Dermis blood vessel endothelial cell (primary cell): ENCODE results near the gene DOK7. TPM values are rescaled to one million over a fixed set of nuclear protein-coding genes. Genes with fewer than 3 reads are reported as not detected.

Source experiments
- DNase-seq: peaks from one replicate; pipeline ENCODE4 v3.0.0; 2010
- total RNA-seq: library from RNA; depleted of rRNA; stranded (reverse); fragments of >200 nt; gene quantifications from 2 replicates; pipeline ENCODE4 v1.2.3, GENCODE V29; 2014

DOK7 gene
- total RNA-seq, 1 donor from 2014 or later, result 0.17 TPM

GRCh38 chr4:3475713-3476260 lies 12.7 kb downstream of the DOK7 start:
- no peak for DNase-seq

- no peak for DNase-seq
Observed at GRCh38 chr4:3476341-3476747, 13.2 kb downstream of the DOK7 start.

- no peak for DNase-seq
Observed at GRCh38 chr4:3476936-3477749, 14.0 kb downstream of the DOK7 start.

- no peak for DNase-seq
Observed at GRCh38 chr4:3477750-3478430, 14.8 kb downstream of the DOK7 start.

- DNase-seq, result no peak
Observed at GRCh38 chr4:3478446-3479357, 15.6 kb downstream of the DOK7 start.

- DNase-seq, result no peak
Observed at GRCh38 chr4:3479358-3480101, 16.4 kb downstream of the DOK7 start.

GRCh38 chr4:3480528-3481112 lies 17.5 kb downstream of the DOK7 start:
- DNase-seq, result peak; percentile 82

- no peak for DNase-seq
Observed at GRCh38 chr4:3481113-3481531, 18.0 kb downstream of the DOK7 start.

GRCh38 chr4:3481783-3482393 lies 18.8 kb downstream of the DOK7 start:
- DNase-seq, result no peak

- no peak for DNase-seq
Observed at GRCh38 chr4:3482707-3483106, 19.6 kb downstream of the DOK7 start.

- DNase-seq, result no peak
Observed at GRCh38 chr4:3483471-3483921, 20.4 kb downstream of the DOK7 start.

- DNase-seq, result no peak
Observed at GRCh38 chr4:3484057-3484973, 21.2 kb downstream of the DOK7 start.

GRCh38 chr4:3485011-3485791 lies 22.1 kb downstream of the DOK7 start:
- DNase-seq, result no peak

- no peak for DNase-seq
Observed at GRCh38 chr4:3485886-3486540, 22.9 kb downstream of the DOK7 start.

GRCh38 chr4:3486541-3487540 lies 23.7 kb downstream of the DOK7 start:
- DNase-seq, result no peak

GRCh38 chr4:3487861-3488260 lies 24.8 kb downstream of the DOK7 start:
- no peak for DNase-seq

GRCh38 chr4:3488820-3489219 lies 25.7 kb downstream of the DOK7 start:
- no peak for DNase-seq
